ENCODE data around the gene CAPN7.

Gene CAPN7

GRCh38 chr3:15269091-15269989, 63.3 kb downstream of the CAPN7 start:
- no peaks in the 10 kb centered on the region for H3K27me3 Mint-ChIP-seq (ENCODE audit: low read depth)
- no peak overlapping the region for H3K4me3 Mint-ChIP-seq
- no peak for TF ChIP-seq CTCF (IDR thresholded peaks at IDR 0.05; ENCODE audit: unreplicated experiment in 3 of 3)
- H3K27ac Mint-ChIP-seq: peak overlapping the region in 1 of 3 experiments; percentile 61
- H3K4me1 Mint-ChIP-seq: peaks cover 20% of the 10 kb centered on the region
- H3K9me3 Mint-ChIP-seq: no peaks in the 10 kb centered on the region
- no peaks in the 10 kb centered on the region for H3K36me3 Mint-ChIP-seq (ENCODE audit: low read depth)

- H3K36me3 Mint-ChIP-seq (ENCODE audit: low read depth): no peaks in the 10 kb centered on the region
- no peak overlapping the region for H3K4me3 Mint-ChIP-seq
- H3K9me3 Mint-ChIP-seq: no peaks in the 10 kb centered on the region
- peaks cover 20% of the 10 kb centered on the region for H3K4me1 Mint-ChIP-seq
- TF ChIP-seq CTCF (IDR thresholded peaks at IDR 0.05; ENCODE audit: unreplicated experiment in 3 of 3): no peak
- no peak overlapping the region for H3K27ac Mint-ChIP-seq
- no peaks in the 10 kb centered on the region for H3K27me3 Mint-ChIP-seq (ENCODE audit: low read depth)
Measured at GRCh38 chr3:15271030-15271429, 65.0 kb downstream of the CAPN7 start.

- Mint-ChIP-seq H3K9me3 (no peaks in the 10 kb centered on the region), H3K4me3 (no peak overlapping the region), H3K4me1 (peaks cover 20% of the 10 kb centered on the region), H3K27me3 (ENCODE audit: low read depth) (no peaks in the 10 kb centered on the region), H3K27ac (no peak overlapping the region), H3K36me3 (ENCODE audit: low read depth) (no peaks in the 10 kb centered on the region)
- TF ChIP-seq CTCF (IDR thresholded peaks at IDR 0.05; ENCODE audit: unreplicated experiment in 3 of 3): no peak
Measured at GRCh38 chr3:15271785-15272381, 65.8 kb downstream of the CAPN7 start.

- H3K27me3 Mint-ChIP-seq (ENCODE audit: low read depth): no peaks in the 10 kb centered on the region
- no peaks in the 10 kb centered on the region for H3K9me3 Mint-ChIP-seq
- no peak for TF ChIP-seq CTCF (IDR thresholded peaks at IDR 0.05; ENCODE audit: unreplicated experiment in 3 of 3)
- no peak overlapping the region for H3K4me3 Mint-ChIP-seq
- H3K4me1 Mint-ChIP-seq: peaks cover 20% of the 10 kb centered on the region
- no peaks in the 10 kb centered on the region for H3K36me3 Mint-ChIP-seq (ENCODE audit: low read depth)
- H3K27ac Mint-ChIP-seq: no peak overlapping the region
Measured at GRCh38 chr3:15272426-15273196, 66.6 kb downstream of the CAPN7 start.

GRCh38 chr3:15273227-15273626, 67.2 kb downstream of the CAPN7 start:
- no peak overlapping the region for H3K4me3 Mint-ChIP-seq
- no peak for TF ChIP-seq CTCF (IDR thresholded peaks at IDR 0.05; ENCODE audit: unreplicated experiment in 3 of 3)

More at GRCh38 chr3:15273227-15273626, 67.2 kb downstream of the CAPN7 start:
- H3K36me3 Mint-ChIP-seq (ENCODE audit: low read depth): no peaks in the 10 kb centered on the region
- H3K27ac Mint-ChIP-seq: peak overlapping the region in 1 of 3 experiments; percentile 41
- H3K27me3 Mint-ChIP-seq (ENCODE audit: low read depth): no peaks in the 10 kb centered on the region
- H3K9me3 Mint-ChIP-seq: no peaks in the 10 kb centered on the region
- H3K4me1 Mint-ChIP-seq: peaks cover 14% of the 10 kb centered on the region

Measured in nephron (organoid).